Mononuclear cell (primary cell): ENCODE measurements around the gene SSBP3. TPM values are rescaled to one million over a fixed set of nuclear protein-coding genes. Genes with fewer than 3 reads are reported as not detected.
"Not testable (repeated sequence)": the region's sequence is repeated elsewhere in the genome, so short reads cannot be mapped to it uniquely, and the experiment has no call there.

Experiments used
- H3K27me3 ChIP-seq: 2 replicates; pipeline ENCODE4 v1.6.0; 2011; ENCODE audit warnings: low read length, control low read depth; ENCODE audit not compliant: insufficient read depth
- H3K4me1 ChIP-seq: 2 replicates; pipeline ENCODE4 v1.5.1; 2011; ENCODE audit warnings: mild to moderate bottlenecking, low read length, control low read depth; ENCODE audit not compliant: insufficient read depth
- H3K4me3 ChIP-seq: 2 replicates; pipeline ENCODE4 v1.5.1; 2011; ENCODE audit warnings: mild to moderate bottlenecking, low read length, moderate library complexity
- H3K9me3 ChIP-seq: 2 replicates; pipeline ENCODE4 v1.5.1; 2011; ENCODE audit warnings: low read depth, mild to moderate bottlenecking, control low read depth, low read length
- total RNA-seq: library from RNA; depleted of rRNA; stranded (reverse); fragments of >200 nt; gene quantifications from one replicate; pipeline ENCODE4 v1.2.3, GENCODE V29; 2012

SSBP3 gene
- total RNA-seq, 1 donor = 20.8 TPM

DNA sequence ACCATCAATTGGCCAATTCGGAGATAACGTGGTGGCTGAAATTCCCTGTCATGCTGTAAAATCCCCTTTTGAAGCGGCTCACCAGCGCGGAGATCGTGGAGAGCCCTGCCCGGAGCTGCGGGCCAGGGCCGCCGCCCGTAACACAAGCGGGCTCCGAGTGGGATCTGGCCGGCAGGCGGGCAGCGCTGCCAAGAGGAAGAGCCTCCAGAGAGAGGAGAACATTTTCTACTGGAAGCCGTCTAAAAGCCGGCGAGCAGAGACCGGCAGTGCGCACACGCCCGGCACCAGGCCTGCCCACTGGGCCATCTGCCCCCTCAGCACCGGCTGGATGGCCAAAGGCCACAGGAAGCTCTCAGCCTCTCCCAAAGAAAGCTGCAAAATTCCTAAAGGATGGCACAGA, 15.5 kb downstream of the SSBP3 start:
- Histone ChIP-seq H3K4me3 (no peak overlapping the region), H3K4me1 (no peaks in the 10 kb centered on the region), H3K9me3 (no peaks in the 10 kb centered on the region), H3K27me3 (no peaks in the 10 kb centered on the region)

DNA sequence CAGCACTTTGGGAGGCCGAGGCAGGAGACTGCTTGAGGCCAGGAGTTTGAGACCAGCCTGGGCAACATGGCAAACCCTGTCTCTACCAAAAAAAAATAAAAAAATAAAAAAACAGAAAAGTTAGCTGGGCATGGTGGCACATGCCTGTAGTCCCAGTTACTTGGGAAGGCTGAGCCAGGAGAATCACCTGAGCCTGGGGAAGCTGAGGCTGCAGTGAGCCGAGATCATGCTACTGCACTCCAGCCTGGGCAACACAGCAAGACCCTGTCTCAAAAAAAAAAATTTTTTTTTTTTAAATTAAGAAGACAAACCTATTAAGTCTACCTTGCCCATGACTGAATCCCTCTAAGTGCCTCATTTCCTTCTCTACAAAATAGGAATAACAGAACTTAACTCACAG, 16.6 kb downstream of the SSBP3 start:
- not testable (repeated sequence) for H3K4me3 ChIP-seq, H3K9me3 ChIP-seq, H3K4me1 ChIP-seq, H3K27me3 ChIP-seq

- peaks cover 9% of the 10 kb centered on the region for H3K4me1 ChIP-seq
Observed at GRCh38 chr1:54387419-54387818, 18.8 kb downstream of the SSBP3 start.

GRCh38 chr1:54385727-54386022, 20.5 kb downstream of the SSBP3 start:
- no peak overlapping the region for H3K4me3 ChIP-seq
- H3K9me3 ChIP-seq = no peaks in the 10 kb centered on the region
- peaks cover 17% of the 10 kb centered on the region for H3K4me1 ChIP-seq
- no peaks in the 10 kb centered on the region for H3K27me3 ChIP-seq

More at GRCh38 chr1:54387419-54387818, 18.8 kb downstream of the SSBP3 start:
- H3K9me3 ChIP-seq = no peaks in the 10 kb centered on the region
- H3K27me3 ChIP-seq = no peaks in the 10 kb centered on the region
- H3K4me3 ChIP-seq = no peak overlapping the region

DNA sequence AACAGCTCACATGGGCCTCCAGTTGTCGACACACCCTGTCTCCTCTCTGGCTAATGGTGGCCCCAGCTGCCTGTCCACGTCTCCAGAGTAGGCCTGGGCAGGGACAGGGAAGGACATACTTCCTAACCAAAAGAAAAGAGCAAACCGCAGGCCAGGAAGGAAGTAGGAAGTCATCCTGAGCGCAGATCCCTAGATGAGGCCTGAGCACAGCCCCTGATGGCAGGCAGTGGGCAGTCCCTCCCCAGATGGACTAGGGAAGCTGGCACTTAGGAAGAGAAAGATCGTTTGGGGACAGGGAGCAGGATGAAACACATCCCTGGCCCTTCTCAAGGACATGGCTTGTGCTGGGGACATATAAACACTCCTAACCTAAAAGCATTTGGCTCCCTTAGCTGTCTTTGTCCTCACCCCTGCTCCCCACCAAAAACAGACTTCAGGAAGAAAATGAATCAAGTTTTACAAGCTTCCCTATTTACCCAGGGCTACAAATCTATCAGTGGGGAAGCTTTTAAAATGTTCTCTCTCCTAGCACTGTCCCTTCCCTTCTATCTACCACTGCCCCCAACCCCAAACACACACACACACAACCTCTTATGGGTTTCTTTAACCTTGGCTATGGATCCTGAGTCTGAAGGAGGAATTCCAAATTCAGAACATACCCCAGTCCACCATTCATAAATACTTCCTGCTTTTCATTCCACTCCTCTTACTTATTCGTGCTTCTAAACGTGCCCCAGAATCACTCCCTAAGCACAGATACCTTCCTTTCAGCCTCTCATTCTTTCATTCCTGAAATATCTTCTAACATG, 21.1 kb downstream of the SSBP3 start:
- peaks cover 21% of the 10 kb centered on the region for H3K4me1 ChIP-seq
- H3K27me3 ChIP-seq = no peaks in the 10 kb centered on the region
- H3K4me3 ChIP-seq = no peak overlapping the region
- H3K9me3 ChIP-seq = no peaks in the 10 kb centered on the region

DNA sequence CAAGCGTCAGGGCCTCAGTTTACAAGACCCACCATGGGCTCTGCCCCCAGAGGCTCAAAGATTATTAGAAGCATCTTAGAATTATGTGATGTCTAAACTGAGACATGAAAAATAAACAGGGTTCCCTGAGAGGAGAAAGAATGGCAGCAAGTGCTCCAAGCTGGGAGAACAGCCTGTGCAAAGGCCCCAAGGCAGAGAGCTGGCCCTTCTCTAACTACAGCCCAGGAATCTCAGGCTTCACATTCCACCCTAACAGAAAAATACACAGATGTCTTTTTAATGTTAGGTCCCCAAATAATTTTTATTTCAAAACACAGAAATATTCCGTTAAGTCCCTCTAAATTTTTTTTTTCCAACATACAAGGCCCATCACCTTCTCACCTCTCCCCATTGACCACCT, 21.7 kb downstream of the SSBP3 start:
- no peak overlapping the region for H3K4me3 ChIP-seq
- H3K9me3 ChIP-seq = no peaks in the 10 kb centered on the region
- peaks cover 21% of the 10 kb centered on the region for H3K4me1 ChIP-seq
- H3K27me3 ChIP-seq = no peaks in the 10 kb centered on the region

- Histone ChIP-seq H3K9me3 (no peaks in the 10 kb centered on the region), H3K4me1 (peaks cover 37% of the 10 kb centered on the region), H3K27me3 (no peaks in the 10 kb centered on the region), H3K4me3 (no peak overlapping the region)
Observed at GRCh38 chr1:54381524-54381923, 24.7 kb downstream of the SSBP3 start.

- Histone ChIP-seq H3K4me3 (no peak overlapping the region), H3K9me3 (no peaks in the 10 kb centered on the region), H3K27me3 (no peaks in the 10 kb centered on the region), H3K4me1 (peaks cover 39% of the 10 kb centered on the region)
Observed at GRCh38 chr1:54380290-54380882, 25.8 kb downstream of the SSBP3 start.

- no peaks in the 10 kb centered on the region for H3K27me3 ChIP-seq
- H3K9me3 ChIP-seq = no peaks in the 10 kb centered on the region
- H3K4me3 ChIP-seq = no peak overlapping the region
- H3K4me1 ChIP-seq = peaks cover 35% of the 10 kb centered on the region
Observed at GRCh38 chr1:54379555-54380289, 26.5 kb downstream of the SSBP3 start.

GRCh38 chr1:54378874-54379554, 27.2 kb downstream of the SSBP3 start:
- Histone ChIP-seq H3K27me3 (no peaks in the 10 kb centered on the region), H3K4me1 (peaks cover 32% of the 10 kb centered on the region), H3K4me3 (no peak overlapping the region), H3K9me3 (no peaks in the 10 kb centered on the region)

- H3K4me1 ChIP-seq = peaks cover 39% of the 10 kb centered on the region
- H3K27me3 ChIP-seq = no peaks in the 10 kb centered on the region
- H3K4me3 ChIP-seq = no peak overlapping the region
- H3K9me3 ChIP-seq = no peaks in the 10 kb centered on the region
Observed at GRCh38 chr1:54378157-54378873, 27.9 kb downstream of the SSBP3 start.

GRCh38 chr1:54377040-54377691, 29.0 kb downstream of the SSBP3 start:
- H3K4me1 ChIP-seq = peaks cover 50% of the 10 kb centered on the region

GRCh38 chr1:54376430-54377039, 29.7 kb downstream of the SSBP3 start:
- H3K27me3 ChIP-seq = no peaks in the 10 kb centered on the region
- H3K9me3 ChIP-seq = no peaks in the 10 kb centered on the region
- no peak overlapping the region for H3K4me3 ChIP-seq
- peaks cover 53% of the 10 kb centered on the region for H3K4me1 ChIP-seq

More at GRCh38 chr1:54377040-54377691, 29.0 kb downstream of the SSBP3 start:
- Histone ChIP-seq H3K9me3 (no peaks in the 10 kb centered on the region), H3K4me3 (no peak overlapping the region), H3K27me3 (no peaks in the 10 kb centered on the region)
